ENCODE results near the gene TGM4.

DNA sequence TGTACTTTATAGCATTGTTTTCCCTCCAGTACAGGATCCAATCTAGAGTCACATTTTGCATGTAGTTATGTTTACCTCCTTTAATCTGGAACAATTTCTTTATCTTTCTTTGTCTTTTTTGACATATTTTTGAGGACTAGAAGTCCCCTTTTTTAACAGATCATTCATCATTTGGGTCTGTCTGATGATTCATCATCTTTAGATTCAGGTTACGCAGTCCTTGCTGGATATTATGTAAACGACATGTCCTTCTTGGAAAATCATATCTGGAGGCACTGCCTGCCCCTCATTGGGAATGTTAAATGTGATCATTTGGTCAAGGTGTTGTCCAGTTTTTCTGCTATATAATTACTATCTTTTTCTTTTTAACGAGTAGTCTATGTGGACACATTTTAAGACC, 18.3 kb downstream of the TGM4 start:
- no peak for TF ChIP-seq EZH2 (IDR thresholded peaks at IDR 0.05; ENCODE audit: borderline replicate concordance, low read length)
- TF ChIP-seq, protein P1, sequence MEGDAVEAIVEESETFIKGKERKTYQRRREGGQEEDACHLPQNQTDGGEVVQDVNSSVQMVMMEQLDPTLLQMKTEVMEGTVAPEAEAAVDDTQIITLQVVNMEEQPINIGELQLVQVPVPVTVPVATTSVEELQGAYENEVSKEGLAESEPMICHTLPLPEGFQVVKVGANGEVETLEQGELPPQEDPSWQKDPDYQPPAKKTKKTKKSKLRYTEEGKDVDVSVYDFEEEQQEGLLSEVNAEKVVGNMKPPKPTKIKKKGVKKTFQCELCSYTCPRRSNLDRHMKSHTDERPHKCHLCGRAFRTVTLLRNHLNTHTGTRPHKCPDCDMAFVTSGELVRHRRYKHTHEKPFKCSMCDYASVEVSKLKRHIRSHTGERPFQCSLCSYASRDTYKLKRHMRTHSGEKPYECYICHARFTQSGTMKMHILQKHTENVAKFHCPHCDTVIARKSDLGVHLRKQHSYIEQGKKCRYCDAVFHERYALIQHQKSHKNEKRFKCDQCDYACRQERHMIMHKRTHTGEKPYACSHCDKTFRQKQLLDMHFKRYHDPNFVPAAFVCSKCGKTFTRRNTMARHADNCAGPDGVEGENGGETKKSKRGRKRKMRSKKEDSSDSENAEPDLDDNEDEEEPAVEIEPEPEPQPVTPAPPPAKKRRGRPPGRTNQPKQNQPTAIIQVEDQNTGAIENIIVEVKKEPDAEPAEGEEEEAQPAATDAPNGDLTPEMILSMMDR (conservative IDR thresholded peaks at IDR 0.05 in 1 of 2, IDR thresholded peaks at IDR 0.05 in 1 of 2; ENCODE audit: extremely low read depth in 1 of 2, insufficient read depth in 1 of 2, low read depth in 1 of 2, low read length in 2 of 2): no peak
